Activated CD4-positive, alpha-beta T cell treated with anti-CD3 and anti-CD28 coated beads for 1 hour (primary cell): ENCODE measurements around the gene LRFN2.

Source experiments
- DNase-seq: peaks from one replicate; pipeline ENCODE4 v3.0.0-alpha.2; 2020

Gene LRFN2

DNA sequence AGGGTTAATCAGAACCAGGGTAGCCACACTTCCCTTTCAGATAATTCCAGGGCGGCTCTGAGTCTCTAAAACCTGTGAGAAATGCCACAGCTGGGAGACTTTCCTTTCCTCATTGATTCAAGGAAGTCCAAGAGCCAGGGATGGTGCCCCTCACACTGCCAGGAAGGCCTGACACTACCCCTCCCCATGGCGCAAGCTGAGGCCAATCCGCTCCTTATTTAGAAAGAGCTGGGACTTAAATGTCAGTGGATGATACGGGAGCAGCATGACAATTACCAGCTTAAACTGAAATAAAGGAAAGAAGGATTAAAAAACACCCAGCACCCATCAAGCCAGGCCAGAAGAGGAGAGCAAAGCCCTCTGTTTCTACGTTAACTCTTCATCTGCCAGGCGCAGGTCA, 244.4 kb downstream of the LRFN2 start:
- DNase-seq: no peak

DNA sequence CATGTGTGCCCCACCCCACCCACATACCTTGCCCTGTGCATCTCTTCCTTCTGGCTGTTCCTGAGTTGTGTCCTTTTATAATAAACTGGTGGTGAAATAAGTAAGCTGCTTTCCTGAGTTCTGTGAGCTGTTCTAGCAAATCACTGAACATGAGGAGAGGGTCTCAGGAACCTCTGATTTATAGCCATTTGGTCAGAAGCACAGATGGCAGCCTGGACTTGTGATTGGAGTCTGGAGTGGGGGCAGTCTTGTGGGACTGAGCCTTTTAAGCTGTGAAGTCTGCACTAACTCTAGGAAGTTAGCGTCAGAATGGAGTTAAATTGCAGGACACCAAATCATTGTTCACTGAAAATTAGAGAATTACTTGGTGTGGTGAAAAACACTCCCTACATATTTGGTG, 245.4 kb downstream of the LRFN2 start:
- DNase-seq: no peak
